Measurements from ENCODE around the gene C17orf107. TPM values are rescaled to one million over a fixed set of nuclear protein-coding genes. Genes with fewer than 3 reads are reported as not detected.

The C17orf107 gene
- total and polyA plus RNA-seq, 3 donors from 2014 or later, result 1.5 to 4.1 (median 2.8) TPM

GRCh38 chr17:4940555-4941318 is 41.4 kb downstream of the C17orf107 start:
- Histone ChIP-seq H3K4me3 (peak overlapping the region; percentile 69), H3K27me3 (no peaks in the 10 kb centered on the region), H3K27ac (peak overlapping the region; percentile 83 to 97), H3K9me3 (no peaks in the 10 kb centered on the region), H3K4me1 (peaks cover 20% of the 10 kb centered on the region), H3K36me3 (ENCODE audit: low read depth, missing control alignments) (no peaks in the 10 kb centered on the region)
- intact Hi-C loops (cut with DNase I; ENCODE audit: low total_unique reads), result no loop called here
- WGBS, 2 donors, result 1 to 2% methylated on average over 23 to 29 of the region's 29 CpGs
- DNase-seq, result peak; percentile 93
- TF ChIP-seq CTCF (IDR thresholded peaks at IDR 0.05), result no peak
- no peak for TF ChIP-seq POLR2A (IDR thresholded peaks at IDR 0.05)

GRCh38 chr17:4941319-4941610 is 41.9 kb downstream of the C17orf107 start:
- Histone ChIP-seq H3K9me3 (no peaks in the 10 kb centered on the region), H3K27me3 (no peaks in the 10 kb centered on the region), H3K4me3 (peak overlapping the region; percentile 69), H3K36me3 (ENCODE audit: low read depth, missing control alignments) (no peaks in the 10 kb centered on the region), H3K27ac (peak overlapping the region in 1 of 2 donors; percentile 97), H3K4me1 (peaks cover 25% of the 10 kb centered on the region)
- 23 to 29% methylated on average over 4 of the region's 4 CpGs for WGBS, 2 donors
- intact Hi-C loops (cut with DNase I; ENCODE audit: low total_unique reads), result no loop called here
- TF ChIP-seq POLR2A (IDR thresholded peaks at IDR 0.05), result no peak
- TF ChIP-seq CTCF (IDR thresholded peaks at IDR 0.05), result no peak
- DNase-seq, result no peak

GRCh38 chr17:4942760-4943508 is 43.6 kb downstream of the C17orf107 start:
- peaks cover 34% of the 10 kb centered on the region for H3K4me1 ChIP-seq
- H3K9me3 ChIP-seq, result no peaks in the 10 kb centered on the region
- no peaks in the 10 kb centered on the region for H3K36me3 ChIP-seq (ENCODE audit: low read depth, missing control alignments)

GRCh38 chr17:4944163-4944553 is 44.8 kb downstream of the C17orf107 start:
- DNase-seq, result no peak
- no peak overlapping the region for H3K27ac ChIP-seq
- intact Hi-C loops (cut with DNase I; ENCODE audit: low total_unique reads), result no loop called here
- H3K27me3 ChIP-seq, result no peaks in the 10 kb centered on the region
- H3K4me3 ChIP-seq, result no peak overlapping the region
- peaks cover 25% of the 10 kb centered on the region for H3K4me1 ChIP-seq
- no peaks in the 10 kb centered on the region for H3K36me3 ChIP-seq (ENCODE audit: low read depth, missing control alignments)
- TF ChIP-seq POLR2A (IDR thresholded peaks at IDR 0.05) (no peak), CTCF (IDR thresholded peaks at IDR 0.05) (no peak)
- 44 to 49% methylated on average over 3 of the region's 3 CpGs for WGBS, 2 donors
- no peaks in the 10 kb centered on the region for H3K9me3 ChIP-seq

More at GRCh38 chr17:4942760-4943508, 43.6 kb downstream of the C17orf107 start:
- no peak overlapping the region for H3K4me3 ChIP-seq
- intact Hi-C loops (cut with DNase I; ENCODE audit: low total_unique reads), result no loop called here
- H3K27me3 ChIP-seq, result no peaks in the 10 kb centered on the region
- no peak overlapping the region for H3K27ac ChIP-seq
- no peak for DNase-seq
- TF ChIP-seq POLR2A (IDR thresholded peaks at IDR 0.05), result no peak
- TF ChIP-seq CTCF (IDR thresholded peaks at IDR 0.05), result no peak
- WGBS, 2 donors, result 77% methylated on average over 11 to 13 of the region's 13 CpGs
